IgD-negative memory B cell (primary cell): ENCODE results near the gene GPR12. TPM values are rescaled to one million over a fixed set of nuclear protein-coding genes. Genes with fewer than 3 reads are reported as not detected.

Source experiments
- H3K27ac Mint-ChIP-seq, 3 donors: one replicate each; pipeline ENCODE4 v1.8.0; 2020 to 2022; ENCODE audit warnings: mild to moderate bottlenecking in 3 of 3, mixed read lengths in 3 of 3, moderate library complexity in 1 of 3
- H3K27me3 Mint-ChIP-seq: one replicate; pipeline ENCODE4 v1.8.0; 2021; ENCODE audit warnings: mixed read lengths
- H3K36me3 Mint-ChIP-seq: one replicate; pipeline ENCODE4 v1.8.0; 2020; ENCODE audit warnings: mild to moderate bottlenecking, mixed read lengths
- H3K4me1 Mint-ChIP-seq, 3 donors: one replicate each; pipeline ENCODE4 v1.8.0; 2020 to 2022; ENCODE audit warnings: mixed read lengths in 3 of 3, mild to moderate bottlenecking in 1 of 3
- H3K4me3 Mint-ChIP-seq, 4 donors: one replicate each; pipeline ENCODE4 v1.8.0; 2020 to 2022; ENCODE audit warnings: mild to moderate bottlenecking in 4 of 4, mixed read lengths in 4 of 4, moderate library complexity in 3 of 4
- H3K9me3 Mint-ChIP-seq, 3 donors: one replicate each; pipeline ENCODE4 v1.8.0; 2020 to 2021; ENCODE audit warnings: mixed read lengths in 3 of 3, mild to moderate bottlenecking in 1 of 3
- polyA plus RNA-seq: library from polyadenylated mRNA; unstranded; fragments of 300-500 nt; fragmentation: Illumina TruSeq; gene quantifications from one replicate; pipeline ENCODE4 v1.2.3, GENCODE V29; 2021

Gene GPR12
- not detected for polyA plus RNA-seq

GRCh38 chr13:26759907-26760831, at the start of gene GPR12:
GPR12 (minus strand) TSS chr13:26760786; CDS start chr13:26759827, 959 bp downstream.
- Mint-ChIP-seq H3K27me3 (peaks cover 52% of the 10 kb centered on the region), H3K4me1 (peaks cover 2 to 15% (median 6%) of the 10 kb centered on the region in 3 donors), H3K27ac (peak within 1 kb of the TSS in 1 of 3 donors; percentile 68), H3K36me3 (no peaks in the 10 kb centered on the region), H3K4me3 (peak within 1 kb of the TSS in 3 of 4 donors; percentile 51 to 87 (median 78)), H3K9me3 (no peaks in the 10 kb centered on the region)

- Mint-ChIP-seq H3K4me3 (no peak overlapping the region), H3K9me3 (peaks cover 0 to 12% (median 7%) of the 10 kb centered on the region in 3 donors), H3K27me3 (peaks cover 17% of the 10 kb centered on the region), H3K27ac (no peak overlapping the region), H3K36me3 (no peaks in the 10 kb centered on the region), H3K4me1 (no peaks in the 10 kb centered on the region)
Measured at GRCh38 chr13:26810095-26810494, 49.5 kb upstream of the GPR12 start.

GRCh38 chr13:26806891-26807290, 46.3 kb upstream of the GPR12 start:
- Mint-ChIP-seq H3K27me3 (peaks cover 22% of the 10 kb centered on the region), H3K9me3 (peaks cover 0 to 14% (median 13%) of the 10 kb centered on the region in 3 donors), H3K4me1 (no peaks in the 10 kb centered on the region), H3K4me3 (no peak overlapping the region), H3K27ac (no peak overlapping the region), H3K36me3 (no peaks in the 10 kb centered on the region)

- no peak overlapping the region for H3K27ac Mint-ChIP-seq
- peaks cover 3% of the 10 kb centered on the region for H3K36me3 Mint-ChIP-seq
- peaks cover 6 to 22% (median 20%) of the 10 kb centered on the region in 3 donors for H3K4me1 Mint-ChIP-seq
- peaks cover 5% of the 10 kb centered on the region for H3K27me3 Mint-ChIP-seq
- H3K4me3 Mint-ChIP-seq, result peak overlapping the region in 1 of 4 donors; percentile 27
- H3K9me3 Mint-ChIP-seq, result no peaks in the 10 kb centered on the region
Measured at GRCh38 chr13:26787961-26788360, 27.4 kb upstream of the GPR12 start.

- Mint-ChIP-seq H3K27ac (peak overlapping the region; percentile 56 to 91 (median 68)), H3K4me3 (peak overlapping the region; percentile 11 to 97 (median 85)), H3K9me3 (peaks cover 0 to 6% (median 4%) of the 10 kb centered on the region in 3 donors), H3K27me3 (peaks cover 1% of the 10 kb centered on the region), H3K4me1 (peaks cover 6 to 22% (median 20%) of the 10 kb centered on the region in 3 donors), H3K36me3 (no peaks in the 10 kb centered on the region)
Measured at GRCh38 chr13:26786651-26787295, 26.2 kb upstream of the GPR12 start.

GRCh38 chr13:26785838-26786630, 25.4 kb upstream of the GPR12 start:
- Mint-ChIP-seq H3K4me1 (peaks cover 6 to 22% (median 20%) of the 10 kb centered on the region in 3 donors), H3K27ac (peak overlapping the region; percentile 56 to 92 (median 91)), H3K27me3 (peaks cover 4% of the 10 kb centered on the region), H3K9me3 (peaks cover 0 to 7% (median 6%) of the 10 kb centered on the region in 3 donors), H3K36me3 (no peaks in the 10 kb centered on the region), H3K4me3 (peak overlapping the region; percentile 83 to 97 (median 92))

GRCh38 chr13:26784704-26785639, 24.4 kb upstream of the GPR12 start:
- Mint-ChIP-seq H3K27ac (peak overlapping the region; percentile 56 to 92 (median 91)), H3K9me3 (peaks cover 0 to 7% (median 6%) of the 10 kb centered on the region in 3 donors), H3K27me3 (peaks cover 9% of the 10 kb centered on the region), H3K36me3 (no peaks in the 10 kb centered on the region), H3K4me3 (peak overlapping the region; percentile 83 to 97 (median 92)), H3K4me1 (peaks cover 6 to 22% (median 20%) of the 10 kb centered on the region in 3 donors)

- no peak overlapping the region for H3K27ac Mint-ChIP-seq
- H3K4me1 Mint-ChIP-seq, result peaks cover 5 to 11% (median 10%) of the 10 kb centered on the region in 3 donors
- peaks cover 16% of the 10 kb centered on the region for H3K27me3 Mint-ChIP-seq
- H3K9me3 Mint-ChIP-seq, result peaks cover 0 to 9% (median 6%) of the 10 kb centered on the region in 3 donors
- H3K36me3 Mint-ChIP-seq, result peaks cover 2% of the 10 kb centered on the region
- H3K4me3 Mint-ChIP-seq, result no peak overlapping the region
Measured at GRCh38 chr13:26780411-26780810, 19.8 kb upstream of the GPR12 start.

GRCh38 chr13:26779321-26779720, 18.7 kb upstream of the GPR12 start:
- Mint-ChIP-seq H3K27ac (no peak overlapping the region), H3K4me3 (no peak overlapping the region), H3K9me3 (peaks cover 0 to 9% (median 6%) of the 10 kb centered on the region in 3 donors), H3K4me1 (peaks cover under 1 to 2% (median 2%) of the 10 kb centered on the region in 3 donors), H3K27me3 (peaks cover 15% of the 10 kb centered on the region), H3K36me3 (peaks cover 2% of the 10 kb centered on the region)

GRCh38 chr13:26772531-26772930, 11.9 kb upstream of the GPR12 start:
- Mint-ChIP-seq H3K27me3 (peaks cover 10% of the 10 kb centered on the region), H3K36me3 (peaks cover 8% of the 10 kb centered on the region), H3K4me1 (no peaks in the 10 kb centered on the region), H3K9me3 (peaks cover 0 to 2% (median 0%) of the 10 kb centered on the region in 3 donors), H3K4me3 (no peak overlapping the region), H3K27ac (no peak overlapping the region)

- H3K4me3 Mint-ChIP-seq, result no peak overlapping the region
- no peak overlapping the region for H3K27ac Mint-ChIP-seq
- peaks cover 0 to 2% (median 0%) of the 10 kb centered on the region in 3 donors for H3K9me3 Mint-ChIP-seq
- no peaks in the 10 kb centered on the region for H3K4me1 Mint-ChIP-seq
- H3K27me3 Mint-ChIP-seq, result peaks cover 9% of the 10 kb centered on the region
- H3K36me3 Mint-ChIP-seq, result peaks cover 6% of the 10 kb centered on the region
Measured at GRCh38 chr13:26771796-26772195, 11.2 kb upstream of the GPR12 start.

GRCh38 chr13:26762745-26763345, 2.3 kb upstream of the GPR12 start:
- no peak overlapping the region for H3K4me3 Mint-ChIP-seq
- H3K4me1 Mint-ChIP-seq, result peaks cover 2 to 15% (median 6%) of the 10 kb centered on the region in 3 donors
- H3K27ac Mint-ChIP-seq, result no peak overlapping the region
- H3K9me3 Mint-ChIP-seq, result no peaks in the 10 kb centered on the region
- H3K27me3 Mint-ChIP-seq, result peaks cover 49% of the 10 kb centered on the region
- H3K36me3 Mint-ChIP-seq, result no peaks in the 10 kb centered on the region

GRCh38 chr13:26760832-26761582, 421 bp upstream of the GPR12 start:
- no peaks in the 10 kb centered on the region for H3K36me3 Mint-ChIP-seq
- H3K9me3 Mint-ChIP-seq, result no peaks in the 10 kb centered on the region
- peaks cover 2 to 15% (median 6%) of the 10 kb centered on the region in 3 donors for H3K4me1 Mint-ChIP-seq
- peaks cover 52% of the 10 kb centered on the region for H3K27me3 Mint-ChIP-seq
- H3K27ac Mint-ChIP-seq, result no peak overlapping the region
- peak overlapping the region in 3 of 4 donors; percentile 51 to 87 (median 53) for H3K4me3 Mint-ChIP-seq
